HL-60/S4 (cell line): ENCODE data around the gene FREM1.

Source experiments
- in situ Hi-C: fragments of 300-500 bp; cut with MboI; formaldehyde crosslinking; loops from 2 replicates; pipeline ENCODE4 v1.14.3; 2022; ENCODE audit warnings: low sequenced_read_pairs

FREM1 gene

GRCh38 chr9:14909601-14909960, 647 bp downstream of the FREM1 start:
- in situ Hi-C loops: no loop called here

- in situ Hi-C loops: no loop called here
Measured at GRCh38 chr9:14909181-14909580, 1.0 kb downstream of the FREM1 start.

- in situ Hi-C loops: no loop called here
Measured at GRCh38 chr9:14908295-14909180, 1.7 kb downstream of the FREM1 start.

GRCh38 chr9:14907696-14908095, 2.5 kb downstream of the FREM1 start:
- in situ Hi-C loops: no loop called here

GRCh38 chr9:14907360-14907685, 2.9 kb downstream of the FREM1 start:
- in situ Hi-C loops: no loop called here

GRCh38 chr9:14906644-14907359, 3.4 kb downstream of the FREM1 start:
- in situ Hi-C loops: no loop called here

- in situ Hi-C loops: no loop called here
Measured at GRCh38 chr9:14906000-14906399, 4.2 kb downstream of the FREM1 start.

- in situ Hi-C loops: no loop called here
Measured at GRCh38 chr9:14903040-14903439, 7.2 kb downstream of the FREM1 start.

GRCh38 chr9:14902561-14902960, 7.7 kb downstream of the FREM1 start:
- in situ Hi-C loops: no loop called here

- in situ Hi-C loops: no loop called here
Measured at GRCh38 chr9:14899815-14900193, 10.4 kb downstream of the FREM1 start.

- in situ Hi-C loops: no loop called here
Measured at GRCh38 chr9:14899042-14899814, 11.0 kb downstream of the FREM1 start.

- in situ Hi-C loops: no loop called here
Measured at GRCh38 chr9:14895806-14896205, 14.4 kb downstream of the FREM1 start.

- in situ Hi-C loops: no loop called here
Measured at GRCh38 chr9:14893280-14893679, 16.9 kb downstream of the FREM1 start.

- in situ Hi-C loops: no loop called here
Measured at GRCh38 chr9:14891332-14891731, 18.9 kb downstream of the FREM1 start.

- in situ Hi-C loops: no loop called here
Measured at GRCh38 chr9:14889451-14889850, 20.8 kb downstream of the FREM1 start.

GRCh38 chr9:14888875-14889274, 21.4 kb downstream of the FREM1 start:
- in situ Hi-C loops: no loop called here

- in situ Hi-C loops: no loop called here
Measured at GRCh38 chr9:14888272-14888671, 22.0 kb downstream of the FREM1 start.

- in situ Hi-C loops: no loop called here
Measured at GRCh38 chr9:14887149-14887548, 23.1 kb downstream of the FREM1 start.

GRCh38 chr9:14883310-14883944, 26.8 kb downstream of the FREM1 start:
- in situ Hi-C loops: no loop called here

GRCh38 chr9:14882090-14882489, 28.1 kb downstream of the FREM1 start:
- in situ Hi-C loops: no loop called here

- in situ Hi-C loops: no loop called here
Measured at GRCh38 chr9:14881006-14881405, 29.2 kb downstream of the FREM1 start.
